Transverse colon (tissue), 3 donors: ENCODE measurements around the gene TMEM72.

Experiments used
- CTCF ChIP-seq, 5 experiments: fragments of 200-600 bp in 3 of 5; fragments of 450-650 bp in 2 of 5; sonication (generic) in 3 of 5; IDR thresholded peaks; 1 replicate in 2 of 5; 2 replicates in 3 of 5; pipeline ENCODE4 v1.5.1; 2016 to 2017; ENCODE audit warnings: antibody characterized with exemption in 5 of 5, inconsistent platforms in 3 of 5, mild to moderate bottlenecking in 2 of 5, moderate library complexity in 1 of 5
- EP300 ChIP-seq: sonication (generic); formaldehyde crosslinking; IDR thresholded peaks from one replicate; pipeline ENCODE4 v1.6.1; 2017; ENCODE audit warnings: antibody characterized with exemption, low read depth
- POLR2A ChIP-seq: fragments of 450-650 bp; IDR thresholded peaks from one replicate; pipeline ENCODE4 v1.6.1; 2016; ENCODE audit warnings: antibody characterized with exemption, mild to moderate bottlenecking, moderate library complexity

DNA sequence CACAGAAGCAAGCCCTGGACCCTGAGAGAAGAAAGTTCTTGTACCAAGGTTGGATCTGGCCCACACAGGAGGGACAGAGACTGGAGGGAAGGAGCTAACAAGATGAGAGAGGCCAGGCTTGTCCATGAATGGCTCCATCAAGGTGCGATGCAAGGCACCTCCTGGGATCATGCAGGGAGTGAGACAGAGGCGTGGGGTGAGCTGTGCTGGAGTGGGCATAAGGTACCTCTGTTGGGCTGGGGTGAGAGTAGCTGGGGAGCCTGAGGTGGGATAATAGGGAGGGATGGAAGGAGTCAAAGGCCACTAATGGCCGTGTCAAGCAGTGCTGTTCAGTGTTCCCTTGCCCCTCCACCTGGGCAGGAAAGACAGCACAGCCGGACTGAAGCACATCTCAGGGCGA, 9.9 kb downstream of the TMEM72 start:
- TF ChIP-seq CTCF (IDR thresholded peaks at IDR 0.05) (no peak), POLR2A (no peak), EP300 (no peak)
